Mononuclear cell (primary cell): ENCODE results near the gene CCND3. TPM values are rescaled to one million over a fixed set of nuclear protein-coding genes. Genes with fewer than 3 reads are reported as not detected.

Experiments used
- H3K27me3 ChIP-seq: 2 replicates; pipeline ENCODE4 v1.6.0; 2011; ENCODE audit warnings: low read length, control low read depth; ENCODE audit not compliant: insufficient read depth
- H3K4me1 ChIP-seq: 2 replicates; pipeline ENCODE4 v1.5.1; 2011; ENCODE audit warnings: mild to moderate bottlenecking, low read length, control low read depth; ENCODE audit not compliant: insufficient read depth
- H3K4me3 ChIP-seq: 2 replicates; pipeline ENCODE4 v1.5.1; 2011; ENCODE audit warnings: mild to moderate bottlenecking, low read length, moderate library complexity
- H3K9me3 ChIP-seq: 2 replicates; pipeline ENCODE4 v1.5.1; 2011; ENCODE audit warnings: low read depth, mild to moderate bottlenecking, control low read depth, low read length
- total RNA-seq: library from RNA; depleted of rRNA; stranded (reverse); fragments of >200 nt; gene quantifications from one replicate; pipeline ENCODE4 v1.2.3, GENCODE V29; 2012

Gene CCND3
- total RNA-seq, 1 donor: 219 TPM

DNA sequence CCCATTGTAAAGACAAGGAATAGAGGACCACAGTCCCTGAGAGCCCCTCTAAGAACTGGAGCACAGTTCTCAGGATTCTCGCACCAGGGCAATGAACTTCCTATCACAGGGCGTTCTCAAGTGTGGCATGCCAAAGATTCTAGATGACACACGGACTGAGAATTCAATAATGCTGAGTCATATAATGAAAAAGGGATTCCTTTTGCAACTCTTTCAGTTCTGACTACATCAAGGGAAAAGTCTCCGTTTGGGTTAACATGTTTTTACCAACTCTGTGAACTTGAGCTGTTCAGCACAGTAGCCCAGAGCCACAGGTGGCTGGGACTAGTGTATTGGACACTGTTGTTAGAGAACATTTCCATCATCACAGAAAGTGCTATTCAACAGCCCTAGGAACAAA is 24.1 kb downstream of the CCND3 start:
- no peaks in the 10 kb centered on the region for H3K9me3 ChIP-seq
- H3K4me1 ChIP-seq: peaks cover 28% of the 10 kb centered on the region
- H3K4me3 ChIP-seq: no peak overlapping the region
- H3K27me3 ChIP-seq: no peaks in the 10 kb centered on the region

DNA sequence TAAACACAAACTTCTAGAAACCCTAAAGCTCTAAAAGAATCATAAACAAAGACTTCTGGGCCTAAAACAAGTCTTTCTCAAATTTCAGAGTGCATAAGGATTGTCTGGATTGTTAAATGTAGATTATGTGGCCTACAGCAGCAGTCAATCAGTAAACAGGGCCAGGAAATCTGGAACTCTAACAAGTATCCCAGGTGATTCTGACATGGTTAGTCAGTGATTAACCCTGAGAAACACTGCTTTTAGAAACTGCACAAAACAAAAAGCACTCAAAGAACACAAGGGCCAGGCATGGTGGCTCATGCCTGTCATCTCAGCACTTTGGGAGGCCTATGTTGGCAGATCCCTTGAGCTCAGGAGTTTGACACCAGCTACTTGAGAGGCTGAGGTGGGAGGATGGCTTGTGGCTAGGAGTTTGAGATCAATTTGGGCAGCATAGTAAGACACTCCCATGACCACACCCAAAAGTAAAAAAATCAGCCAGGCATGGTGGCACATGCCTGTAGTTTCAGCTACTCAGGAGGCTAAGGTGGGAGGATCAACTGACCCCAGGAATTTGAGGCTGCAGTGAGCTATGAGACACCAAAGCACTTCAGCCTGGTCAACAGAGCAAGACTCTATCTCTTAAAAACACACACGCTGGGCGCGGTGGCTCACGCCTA is 26.6 kb downstream of the CCND3 start:
- Histone ChIP-seq H3K27me3 (no peaks in the 10 kb centered on the region), H3K9me3 (no peaks in the 10 kb centered on the region), H3K4me1 (peaks cover 12% of the 10 kb centered on the region), H3K4me3 (no peak overlapping the region)

DNA sequence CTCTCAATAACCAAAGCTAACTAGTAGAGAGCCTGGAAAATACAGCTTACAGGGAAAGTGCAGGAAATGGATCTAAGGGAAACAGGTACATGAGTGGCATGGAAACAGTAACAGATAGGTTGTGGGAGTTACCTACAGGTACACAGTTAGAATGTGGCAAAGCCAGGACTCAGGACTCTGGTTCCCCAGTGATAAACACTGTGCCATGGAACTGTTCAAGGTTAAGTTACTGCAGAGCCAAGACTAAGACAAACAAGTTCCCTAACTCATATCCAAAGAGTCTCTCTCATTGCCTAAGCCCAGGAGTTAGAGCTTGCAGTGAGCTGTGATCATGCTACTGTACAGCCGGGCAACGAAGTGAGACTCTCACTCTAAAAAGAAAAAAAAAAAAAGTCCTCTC is 27.3 kb downstream of the CCND3 start:
- Histone ChIP-seq H3K4me3 (no peak overlapping the region), H3K4me1 (peaks cover 6% of the 10 kb centered on the region), H3K9me3 (no peaks in the 10 kb centered on the region), H3K27me3 (no peaks in the 10 kb centered on the region)

DNA sequence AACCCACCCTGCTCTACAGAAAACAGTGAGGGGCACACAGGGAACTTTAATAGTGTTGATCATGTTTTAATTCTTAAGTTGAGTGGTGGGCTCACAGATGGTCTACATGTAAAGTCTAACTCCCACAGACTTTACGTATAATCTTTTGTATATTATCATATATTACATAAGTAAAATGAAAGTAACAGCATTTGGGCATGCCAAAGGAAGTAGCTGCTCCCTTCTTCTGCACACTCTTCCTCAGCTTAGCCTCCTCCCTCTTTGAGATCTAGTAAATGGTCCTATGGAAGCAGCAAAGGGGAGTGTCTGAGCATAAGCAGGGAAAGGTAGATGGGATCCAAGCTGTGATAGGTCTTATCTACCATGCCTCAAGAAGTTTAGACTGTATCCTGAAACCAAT is 31.9 kb downstream of the CCND3 start:
- no peaks in the 10 kb centered on the region for H3K9me3 ChIP-seq
- no peaks in the 10 kb centered on the region for H3K27me3 ChIP-seq
- no peak overlapping the region for H3K4me3 ChIP-seq
- no peaks in the 10 kb centered on the region for H3K4me1 ChIP-seq

DNA sequence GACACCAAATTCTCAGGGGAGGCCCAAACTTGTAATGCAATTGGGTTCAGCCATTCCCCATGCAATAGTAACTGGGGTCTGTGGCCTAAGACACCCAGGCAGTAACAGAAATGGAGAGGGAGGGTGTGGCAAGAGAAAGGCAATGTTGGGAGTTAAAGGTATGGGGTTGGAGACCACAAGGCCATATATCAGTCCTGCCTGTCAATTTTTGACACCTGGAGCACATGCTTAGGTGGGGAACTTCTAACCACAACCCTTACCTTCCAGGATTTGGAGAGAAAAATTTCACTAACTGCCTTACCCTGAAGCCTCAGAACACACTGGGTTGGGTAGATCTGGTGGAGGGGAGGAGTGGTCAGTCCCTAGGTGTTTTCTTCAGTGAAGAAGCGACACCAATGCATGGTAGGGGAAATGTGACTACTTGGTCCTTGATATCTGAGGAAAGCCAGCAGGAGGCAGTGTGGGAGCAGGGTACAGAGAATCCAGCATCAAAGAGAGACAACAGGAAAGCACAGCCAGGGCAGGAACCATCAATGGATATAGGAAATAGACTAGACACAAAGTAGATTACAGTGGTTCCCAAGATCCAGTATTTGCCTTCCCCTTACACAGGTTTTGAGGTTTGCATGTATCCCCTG is 39.6 kb downstream of the CCND3 start:
- H3K27me3 ChIP-seq: no peaks in the 10 kb centered on the region

DNA sequence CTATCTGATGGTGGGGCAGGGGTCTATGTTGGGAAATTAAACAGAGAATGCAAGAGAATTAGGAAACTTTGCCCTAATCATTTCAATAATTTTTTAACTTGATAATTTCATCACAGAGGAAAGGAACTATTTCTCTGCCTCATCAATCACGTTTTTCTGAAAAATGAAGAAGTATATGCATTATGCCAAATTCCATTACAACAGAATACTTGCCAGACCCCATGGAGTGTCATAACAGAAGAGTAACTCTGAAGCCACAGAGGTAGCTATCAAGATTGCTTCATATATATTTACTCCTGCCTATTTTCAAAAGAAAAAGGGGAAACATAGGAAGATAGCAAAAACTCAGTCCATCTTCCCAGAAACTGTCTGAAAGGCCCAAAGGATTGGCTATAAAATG is 40.7 kb downstream of the CCND3 start:
- Histone ChIP-seq H3K4me1 (peaks cover 17% of the 10 kb centered on the region), H3K4me3 (no peak overlapping the region), H3K27me3 (no peaks in the 10 kb centered on the region), H3K9me3 (no peaks in the 10 kb centered on the region)

More for the DNA sequence above, 39.6 kb downstream of the CCND3 start:
- Histone ChIP-seq H3K4me1 (peaks cover 8% of the 10 kb centered on the region), H3K4me3 (no peak overlapping the region), H3K9me3 (no peaks in the 10 kb centered on the region)

DNA sequence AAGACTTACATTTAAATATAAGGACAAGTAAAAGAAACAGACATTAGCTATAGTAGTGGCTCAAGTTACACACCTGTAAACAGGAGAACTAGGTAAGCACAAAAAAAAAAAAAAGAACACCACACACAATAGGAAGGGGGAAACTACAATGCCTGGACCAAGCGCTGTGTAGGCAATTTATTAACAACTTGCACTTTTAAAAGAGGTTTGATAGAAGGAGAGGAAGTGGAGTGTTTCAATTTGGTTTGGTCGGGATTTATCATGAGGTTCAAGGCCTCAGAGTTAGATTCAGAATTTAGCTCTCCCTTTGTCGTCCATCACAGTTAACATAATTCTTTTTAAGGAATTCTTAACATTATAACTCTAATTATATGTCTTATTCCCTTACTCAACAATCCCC is 45.3 kb downstream of the CCND3 start:
- peak overlapping the region; percentile 87 for H3K4me3 ChIP-seq

DNA sequence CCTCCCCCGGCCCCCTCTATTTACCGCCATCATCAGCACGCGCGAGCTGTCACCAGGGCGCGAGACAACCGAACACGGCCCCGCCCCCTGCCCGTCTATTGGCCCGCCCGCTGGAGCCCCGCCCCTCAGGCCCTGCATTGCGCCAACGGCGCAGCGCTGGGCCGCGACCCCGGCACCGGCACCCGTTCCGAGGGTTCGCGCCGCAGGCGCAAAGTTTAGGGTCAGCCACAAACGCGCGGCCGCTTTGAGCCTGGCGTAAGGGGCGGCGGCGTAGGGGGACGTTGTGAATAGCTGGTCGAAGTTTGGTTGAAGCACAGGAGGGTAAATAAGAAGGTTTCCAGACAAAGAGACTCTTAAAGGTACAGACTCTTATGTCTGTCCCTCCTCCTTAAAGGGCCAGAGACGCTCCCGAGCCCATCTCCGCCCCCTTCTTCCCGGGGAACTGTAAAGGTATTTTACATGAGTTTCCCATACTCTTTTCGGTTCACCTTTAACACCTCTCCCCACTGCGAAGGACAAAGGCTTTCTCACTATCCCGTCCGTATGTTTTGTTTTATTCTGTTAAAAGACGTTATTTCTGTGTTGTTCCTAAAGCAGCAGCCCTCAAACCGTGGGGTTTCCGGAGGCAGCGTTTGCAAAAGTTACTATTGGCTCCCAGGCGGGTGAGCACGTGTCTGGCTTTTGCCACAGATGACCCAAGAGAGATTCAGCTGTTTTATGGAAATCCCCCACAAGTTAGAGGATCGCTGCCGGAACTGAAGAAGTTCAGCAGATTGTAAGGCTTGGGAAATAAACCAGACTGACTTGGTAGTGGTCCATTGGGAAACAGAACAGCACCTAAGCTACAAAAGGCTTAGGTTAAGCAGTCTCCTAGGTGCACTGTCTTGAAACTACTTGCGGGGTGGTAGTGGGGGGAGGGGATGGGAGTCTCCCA is 46.0 kb downstream of the CCND3 start, which contains the start of gene USP49:
USP49 (minus strand) TSS at position 76 of the 934 bp plus-strand sequence. CDS start 88,392 bp downstream, outside the sequence.
- Histone ChIP-seq H3K27me3 (no peaks in the 10 kb centered on the region), H3K4me1 (peaks cover 27% of the 10 kb centered on the region), H3K4me3 (peak within 1 kb of the TSS; percentile 87), H3K9me3 (no peaks in the 10 kb centered on the region)

More for the DNA sequence above, 45.3 kb downstream of the CCND3 start:
- Histone ChIP-seq H3K4me1 (peaks cover 27% of the 10 kb centered on the region), H3K27me3 (no peaks in the 10 kb centered on the region), H3K9me3 (no peaks in the 10 kb centered on the region)

DNA sequence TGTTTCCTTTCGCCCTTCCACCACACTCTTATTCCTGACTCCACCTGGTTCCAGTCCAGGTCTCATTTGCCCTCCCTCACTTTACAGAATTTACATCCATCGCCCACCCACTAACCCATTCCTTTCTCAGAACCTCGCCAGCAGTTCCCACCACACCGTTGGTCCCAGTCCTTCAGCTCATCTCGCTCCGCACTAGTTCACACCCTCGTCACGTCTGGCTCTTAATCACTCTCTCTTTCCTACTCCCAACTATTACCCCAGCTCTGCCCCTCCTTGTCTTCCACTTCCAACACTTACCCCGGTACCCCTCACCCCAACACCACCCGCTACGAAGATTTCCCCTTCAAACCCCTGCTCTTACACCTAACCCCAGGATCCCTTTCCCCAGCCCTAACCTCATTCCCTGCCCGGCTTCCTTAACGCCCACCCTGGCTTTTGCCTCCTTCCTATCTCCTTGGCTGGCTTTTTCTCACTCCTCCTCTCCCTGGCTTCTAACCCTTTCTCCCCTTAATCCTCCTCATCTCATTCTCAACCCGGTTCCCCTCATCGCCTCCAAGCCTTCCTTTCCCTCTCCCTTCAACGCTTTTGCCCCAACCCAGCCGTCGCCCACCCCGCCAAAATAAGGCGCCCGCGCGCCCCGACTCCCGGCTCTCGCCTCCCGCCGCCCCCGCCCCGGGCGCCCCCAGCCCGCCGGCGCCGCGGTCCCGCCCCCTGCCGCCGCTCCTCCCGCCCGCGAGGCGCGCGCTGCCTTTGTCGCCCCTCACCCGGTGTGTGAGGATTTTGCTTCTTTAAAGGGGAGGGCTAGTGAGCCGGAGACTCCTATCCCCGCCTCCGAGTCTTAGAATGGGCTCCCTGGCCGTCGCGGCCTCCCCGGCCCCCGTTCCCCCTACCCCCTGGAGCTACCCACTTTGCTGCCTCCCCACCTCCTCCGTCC is 47.0 kb downstream of the CCND3 start:
- H3K9me3 ChIP-seq: no peaks in the 10 kb centered on the region
- H3K27me3 ChIP-seq: no peaks in the 10 kb centered on the region
- H3K4me3 ChIP-seq: peak overlapping the region; percentile 38
- peaks cover 22% of the 10 kb centered on the region for H3K4me1 ChIP-seq

DNA sequence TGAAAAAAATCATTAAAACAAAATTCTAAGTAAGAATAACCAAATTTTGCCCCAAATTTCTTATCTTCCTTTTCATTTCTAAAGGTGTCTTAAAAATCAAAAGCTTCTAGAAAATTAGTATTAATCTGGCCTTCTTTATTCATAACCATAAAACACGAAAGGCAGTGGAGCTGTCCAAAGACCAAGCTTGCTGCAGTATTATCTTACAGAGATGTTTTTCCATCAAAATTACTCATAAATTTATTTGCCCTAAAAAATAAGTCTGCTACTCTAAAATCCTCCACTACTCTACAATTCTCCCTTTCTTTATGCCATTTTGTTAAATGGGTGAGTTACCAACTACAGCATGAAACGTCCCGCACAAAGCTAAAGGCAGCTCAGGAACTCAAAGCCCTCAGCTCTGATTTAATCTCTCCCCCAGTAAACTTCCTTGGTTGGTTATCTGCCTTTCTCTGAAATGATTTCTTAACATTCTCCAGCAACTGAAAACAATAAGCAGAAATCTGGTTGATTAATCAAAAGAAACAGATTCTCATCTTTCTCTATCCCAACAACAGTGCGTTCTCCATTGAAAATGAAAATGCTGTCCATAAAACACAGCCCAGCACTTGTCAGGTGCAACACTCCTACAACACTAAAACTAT is 48.6 kb downstream of the CCND3 start:
- Histone ChIP-seq H3K27me3 (no peaks in the 10 kb centered on the region), H3K9me3 (no peaks in the 10 kb centered on the region), H3K4me1 (peaks cover 22% of the 10 kb centered on the region), H3K4me3 (no peak overlapping the region)

DNA sequence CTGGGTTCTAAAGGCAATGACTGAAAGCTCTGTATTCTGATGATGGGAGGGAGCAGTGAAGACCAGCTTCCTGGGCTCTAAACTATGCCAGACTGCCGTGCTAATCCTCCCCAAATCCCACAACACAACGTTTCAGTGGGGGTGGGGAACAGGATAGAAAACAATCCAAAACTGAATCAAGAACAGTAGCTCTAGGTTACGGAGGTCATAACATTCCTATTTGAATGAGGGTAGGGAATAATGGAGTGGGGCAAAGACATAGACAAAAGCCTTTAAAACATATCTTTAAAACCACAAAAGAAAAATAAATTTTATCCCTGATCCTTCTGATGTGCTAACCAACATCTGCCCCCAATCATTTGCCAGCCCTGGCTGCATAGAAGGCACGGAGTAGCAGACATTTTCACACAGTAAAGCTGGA is 54.3 kb downstream of the CCND3 start:
- Histone ChIP-seq H3K9me3 (no peaks in the 10 kb centered on the region), H3K4me3 (no peak overlapping the region), H3K4me1 (no peaks in the 10 kb centered on the region), H3K27me3 (no peaks in the 10 kb centered on the region)

DNA sequence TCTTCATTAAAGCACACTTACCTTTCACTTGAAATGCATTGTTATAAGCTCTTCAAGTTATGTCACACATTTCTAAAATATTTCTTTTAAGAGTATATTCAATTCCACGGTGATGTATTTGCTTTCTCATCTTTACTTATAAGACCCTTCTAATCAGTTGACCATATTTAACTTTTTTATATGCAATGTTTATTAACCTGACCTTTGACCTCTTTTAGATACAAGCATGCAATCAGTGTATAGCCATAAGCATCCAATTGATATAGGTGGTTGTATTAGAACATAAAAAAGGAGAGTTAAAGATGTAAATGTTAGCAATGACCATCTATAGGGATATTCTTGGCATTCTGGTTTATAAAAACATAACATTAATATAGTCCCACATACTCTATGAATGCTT is 55.7 kb downstream of the CCND3 start:
- no peaks in the 10 kb centered on the region for H3K27me3 ChIP-seq
- H3K4me1 ChIP-seq: no peaks in the 10 kb centered on the region
- H3K4me3 ChIP-seq: no peak overlapping the region
- H3K9me3 ChIP-seq: no peaks in the 10 kb centered on the region

DNA sequence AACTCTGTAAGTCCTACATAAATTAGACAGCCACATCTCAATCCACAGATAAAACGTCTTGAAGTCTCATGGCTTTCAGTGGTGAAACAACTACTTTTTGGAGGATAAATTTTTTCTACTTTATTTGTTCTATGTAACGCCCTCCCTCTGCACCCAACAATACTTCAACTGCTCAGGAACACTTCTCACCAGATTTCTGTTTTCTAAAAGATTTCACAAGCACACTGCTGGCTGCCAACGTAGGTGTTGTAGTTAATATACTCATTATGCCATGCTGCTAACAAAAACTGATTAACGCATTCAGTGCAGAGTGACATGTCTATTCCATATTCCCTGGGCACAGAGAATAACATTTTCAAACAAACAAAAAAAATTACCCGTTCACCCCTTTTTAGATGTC is 56.7 kb downstream of the CCND3 start:
- no peaks in the 10 kb centered on the region for H3K4me1 ChIP-seq
- H3K9me3 ChIP-seq: no peaks in the 10 kb centered on the region
- H3K4me3 ChIP-seq: no peak overlapping the region
- no peaks in the 10 kb centered on the region for H3K27me3 ChIP-seq
